HepG2 (cell line): ENCODE measurements around the gene PTGIS. TPM values are rescaled to one million over a fixed set of nuclear protein-coding genes. Genes with fewer than 3 reads are reported as not detected.

Source experiments
- CBFB ChIP-seq: sonication (generic); formaldehyde crosslinking; IDR thresholded peaks from 2 replicates; pipeline ENCODE4 v1.4.0; 2020; ENCODE audit warnings: missing genetic modification reagents
- CCDC6 ChIP-seq: sonication (generic); formaldehyde crosslinking; IDR thresholded peaks from 2 replicates; pipeline ENCODE4 v1.8.1; 2022; ENCODE audit warnings: mild to moderate bottlenecking, missing genetic modification reagents, moderate library complexity
- MIER3 ChIP-seq: IDR thresholded peaks from 2 replicates; pipeline ENCODE4 v1.6.1; 2016; ENCODE audit warnings: missing compliant biosample characterization, borderline replicate concordance
- MTA3 ChIP-seq: sonication (generic); formaldehyde crosslinking; IDR thresholded peaks from 2 replicates; pipeline ENCODE4 v1.4.0; 2020; ENCODE audit warnings: missing genetic modification reagents
- NFIB ChIP-seq: sonication (generic); formaldehyde crosslinking; IDR thresholded peaks from 2 replicates; pipeline ENCODE4 v1.9.0; 2021; ENCODE audit warnings: missing genetic modification reagents, mild to moderate bottlenecking, borderline replicate concordance
- PPARG ChIP-seq: conservative IDR thresholded peaks from 2 replicates; pipeline ENCODE4 v1.6.1; 2016; ENCODE audit warnings: missing biosample characterization, missing genetic modification reagents
- RAD51 ChIP-seq: fragments of 450-650 bp; IDR thresholded peaks from 2 replicates; pipeline ENCODE4 v1.6.1; 2016; ENCODE audit warnings: borderline replicate concordance
- ZKSCAN5 ChIP-seq: sonication (generic); formaldehyde crosslinking; IDR thresholded peaks from 2 replicates; pipeline ENCODE4 v1.5.1; 2020; ENCODE audit warnings: mild to moderate bottlenecking, missing genetic modification reagents
- ZNF337 ChIP-seq: sonication (generic); formaldehyde crosslinking; IDR thresholded peaks from 2 replicates; pipeline ENCODE4 v1.5.1; 2020; ENCODE audit warnings: missing genetic modification reagents, low read depth, mild to moderate bottlenecking, borderline replicate concordance
- ZNF382 ChIP-seq: sonication (generic); formaldehyde crosslinking; IDR thresholded peaks from 2 replicates; pipeline ENCODE4 v1.5.0; 2020; ENCODE audit warnings: missing genetic modification reagents, mild to moderate bottlenecking, borderline replicate concordance
- ZNF569 ChIP-seq: sonication (generic); formaldehyde crosslinking; IDR thresholded peaks from 2 replicates; pipeline ENCODE4 v1.5.0; 2020; ENCODE audit warnings: mild to moderate bottlenecking, missing genetic modification reagents, moderate library complexity, borderline replicate concordance
- ZNF570 ChIP-seq: sonication (generic); formaldehyde crosslinking; IDR thresholded peaks from 2 replicates; pipeline ENCODE4 v1.4.0; 2020; ENCODE audit warnings: mild to moderate bottlenecking, missing genetic modification reagents, borderline replicate concordance
- polyA plus RNA-seq, 8 experiments: library from polyadenylated mRNA; depleted of rRNA in 3 of 8; stranded (reverse) in 7 of 8; unstranded in 1 of 8; fragments of >200 nt; fragmentation: Illumina TruSeq in 4 of 8; extraction: Trizol in 4 of 8; gene quantifications; 2 replicates each; pipeline versions ENCODE4 v1.2.1 to v1.2.3, GENCODE V29; 2011 to 2016; ENCODE audit warnings: low read depth in 4 of 8, missing spikeins in 1 of 8, mixed read lengths in 1 of 8; ENCODE audit not compliant: insufficient read depth in 1 of 8
- total RNA-seq, 5 experiments: library from RNA; depleted of rRNA; stranded (reverse); fragments of >200 nt; fragmentation: Illumina TruSeq; extraction: Trizol; gene quantifications; 2 replicates each; pipeline ENCODE4 v1.2.3, GENCODE V29; 2016; ENCODE audit warnings: low read depth in 1 of 5
- TF ChIP-seq, protein P1 (sequence below): sonication (generic); formaldehyde crosslinking; IDR thresholded peaks from 2 replicates; pipeline ENCODE4 v1.4.0; 2020; ENCODE audit warnings: mild to moderate bottlenecking, missing genetic modification reagents
- TF ChIP-seq, protein P2 (sequence below): sonication (generic); formaldehyde crosslinking; IDR thresholded peaks from 2 replicates; pipeline ENCODE4 v1.4.0; 2020; ENCODE audit warnings: missing genetic modification reagents, mild to moderate bottlenecking, borderline replicate concordance

The PTGIS gene
- total and polyA plus RNA-seq, 2 of the 13 experiments (the other 11 are each of a cell fraction or from before 2014, with no cell fraction given) = not detected

DNA sequence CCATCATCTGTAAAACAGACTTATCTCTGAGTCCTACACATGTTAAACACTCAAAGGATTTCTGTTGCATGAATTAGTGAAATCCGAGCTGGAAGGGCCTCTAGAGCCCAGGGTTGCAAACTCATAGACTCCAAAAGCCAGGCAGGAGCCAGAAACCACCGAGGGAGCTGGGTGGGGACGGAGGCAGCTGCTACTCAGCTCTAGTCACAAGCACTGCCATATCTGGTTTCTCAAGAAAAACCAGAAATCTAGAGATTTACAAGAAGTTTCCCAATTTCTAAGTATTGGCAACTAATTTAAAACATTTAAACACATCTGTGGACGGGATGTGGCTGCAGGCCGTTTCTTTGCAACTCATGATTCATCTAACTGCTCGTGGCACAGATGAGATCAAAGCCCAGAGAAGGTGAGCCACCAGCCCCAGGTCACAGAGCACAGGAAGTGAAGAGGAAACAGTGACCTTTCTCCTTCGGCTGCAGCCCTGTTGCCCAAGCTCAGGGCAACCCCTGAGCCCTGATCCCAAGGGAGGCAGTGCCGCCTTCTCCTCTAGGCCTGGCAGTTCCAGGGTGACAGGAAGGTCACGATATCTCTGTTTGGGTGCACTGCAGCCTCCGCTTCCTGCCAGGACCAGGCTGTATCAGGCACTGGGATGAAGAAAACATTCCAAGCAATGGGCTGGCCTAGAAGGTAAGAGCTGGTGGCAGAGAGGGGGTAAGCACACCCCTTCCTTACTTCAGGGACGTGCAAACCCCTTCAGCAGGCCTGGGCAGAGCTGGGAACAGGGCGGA, 26.4 kb upstream of the PTGIS start (continued):
- TF ChIP-seq ZNF337 (0 out of 2 replicates have a peak, but pooled peaks have one; percentile 36), CBFB (CRISPR knock-in tag) (no peak), MIER3 (no peak), ZNF382 (CRISPR knock-in tag) (no peak), CCDC6 (no peak), MTA3 (CRISPR knock-in tag) (no peak), PPARG (0 out of 2 replicates have a peak, but pooled peaks have one; percentile 31), ZKSCAN5 (CRISPR knock-in tag) (no peak), ZNF569 (CRISPR knock-in tag) (no peak), ZNF570 (CRISPR knock-in tag) (no peak), RAD51 (no peak), NFIB (no peak)
- TF ChIP-seq, protein P1, sequence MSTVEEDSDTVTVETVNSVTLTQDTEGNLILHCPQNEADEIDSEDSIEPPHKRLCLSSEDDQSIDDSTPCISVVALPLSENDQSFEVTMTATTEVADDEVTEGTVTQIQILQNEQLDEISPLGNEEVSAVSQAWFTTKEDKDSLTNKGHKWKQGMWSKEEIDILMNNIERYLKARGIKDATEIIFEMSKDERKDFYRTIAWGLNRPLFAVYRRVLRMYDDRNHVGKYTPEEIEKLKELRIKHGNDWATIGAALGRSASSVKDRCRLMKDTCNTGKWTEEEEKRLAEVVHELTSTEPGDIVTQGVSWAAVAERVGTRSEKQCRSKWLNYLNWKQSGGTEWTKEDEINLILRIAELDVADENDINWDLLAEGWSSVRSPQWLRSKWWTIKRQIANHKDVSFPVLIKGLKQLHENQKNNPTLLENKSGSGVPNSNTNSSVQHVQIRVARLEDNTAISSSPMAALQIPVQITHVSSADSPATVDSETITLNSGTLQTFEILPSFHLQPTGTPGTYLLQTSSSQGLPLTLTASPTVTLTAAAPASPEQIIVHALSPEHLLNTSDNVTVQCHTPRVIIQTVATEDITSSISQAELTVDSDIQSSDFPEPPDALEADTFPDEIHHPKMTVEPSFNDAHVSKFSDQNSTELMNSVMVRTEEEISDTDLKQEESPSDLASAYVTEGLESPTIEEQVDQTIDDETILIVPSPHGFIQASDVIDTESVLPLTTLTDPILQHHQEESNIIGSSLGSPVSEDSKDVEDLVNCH (CRISPR knock-in tag) = no peak
- TF ChIP-seq, protein P2, sequence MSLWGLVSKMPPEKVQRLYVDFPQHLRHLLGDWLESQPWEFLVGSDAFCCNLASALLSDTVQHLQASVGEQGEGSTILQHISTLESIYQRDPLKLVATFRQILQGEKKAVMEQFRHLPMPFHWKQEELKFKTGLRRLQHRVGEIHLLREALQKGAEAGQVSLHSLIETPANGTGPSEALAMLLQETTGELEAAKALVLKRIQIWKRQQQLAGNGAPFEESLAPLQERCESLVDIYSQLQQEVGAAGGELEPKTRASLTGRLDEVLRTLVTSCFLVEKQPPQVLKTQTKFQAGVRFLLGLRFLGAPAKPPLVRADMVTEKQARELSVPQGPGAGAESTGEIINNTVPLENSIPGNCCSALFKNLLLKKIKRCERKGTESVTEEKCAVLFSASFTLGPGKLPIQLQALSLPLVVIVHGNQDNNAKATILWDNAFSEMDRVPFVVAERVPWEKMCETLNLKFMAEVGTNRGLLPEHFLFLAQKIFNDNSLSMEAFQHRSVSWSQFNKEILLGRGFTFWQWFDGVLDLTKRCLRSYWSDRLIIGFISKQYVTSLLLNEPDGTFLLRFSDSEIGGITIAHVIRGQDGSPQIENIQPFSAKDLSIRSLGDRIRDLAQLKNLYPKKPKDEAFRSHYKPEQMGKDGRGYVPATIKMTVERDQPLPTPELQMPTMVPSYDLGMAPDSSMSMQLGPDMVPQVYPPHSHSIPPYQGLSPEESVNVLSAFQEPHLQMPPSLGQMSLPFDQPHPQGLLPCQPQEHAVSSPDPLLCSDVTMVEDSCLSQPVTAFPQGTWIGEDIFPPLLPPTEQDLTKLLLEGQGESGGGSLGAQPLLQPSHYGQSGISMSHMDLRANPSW (CRISPR knock-in tag) = no peak
